ENCODE data around the gene SYT12.
"Not testable (repeated sequence)": the region's sequence is repeated elsewhere in the genome, so short reads cannot be mapped to it uniquely, and the experiment has no call there.

Gene SYT12

GRCh38 chr11:67002297-67002913 lies 20.5 kb upstream of the SYT12 start:
- no peak overlapping the region for H3K9ac ChIP-seq (ENCODE audit: low read length)
- no peak for DNase-seq (ENCODE audit: low read depth)
- H3K9me3 ChIP-seq (ENCODE audit: control insufficient read depth, low read length) = no peaks in the 10 kb centered on the region
- no peak overlapping the region for H3K4me3 ChIP-seq (ENCODE audit: low read length)
- peaks cover 4% of the 10 kb centered on the region for H3K27me3 ChIP-seq (replicated peaks; ENCODE audit: control insufficient read depth, insufficient read depth, low read length)
- H3K4me1 ChIP-seq (ENCODE audit: control insufficient read depth, insufficient read depth, low read length) = peaks cover 15% of the 10 kb centered on the region
- H3K36me3 ChIP-seq (ENCODE audit: control insufficient read depth, insufficient read depth, low read length, severe bottlenecking) = no peaks in the 10 kb centered on the region

- Histone ChIP-seq H3K9ac (ENCODE audit: low read length) (no peak overlapping the region), H3K4me3 (ENCODE audit: low read length) (no peak overlapping the region), H3K27me3 (replicated peaks; ENCODE audit: control insufficient read depth, insufficient read depth, low read length) (peaks cover 4% of the 10 kb centered on the region), H3K9me3 (ENCODE audit: control insufficient read depth, low read length) (no peaks in the 10 kb centered on the region), H3K4me1 (ENCODE audit: control insufficient read depth, insufficient read depth, low read length) (peaks cover 15% of the 10 kb centered on the region), H3K36me3 (ENCODE audit: control insufficient read depth, insufficient read depth, low read length, severe bottlenecking) (no peaks in the 10 kb centered on the region)
- DNase-seq (ENCODE audit: low read depth) = no peak
These were observed 20.0 kb upstream of the SYT12 start for GRCh38 chr11:67002921-67003411.

- DNase-seq (ENCODE audit: low read depth); H3K4me3 ChIP-seq (ENCODE audit: low read length); H3K27me3 ChIP-seq (replicated peaks; ENCODE audit: control insufficient read depth, insufficient read depth, low read length); H3K36me3 ChIP-seq (ENCODE audit: control insufficient read depth, insufficient read depth, low read length, severe bottlenecking); H3K9me3 ChIP-seq (ENCODE audit: control insufficient read depth, low read length); H3K9ac ChIP-seq (ENCODE audit: low read length): not testable (repeated sequence)
- peaks cover 15% of the 10 kb centered on the region for H3K4me1 ChIP-seq (ENCODE audit: control insufficient read depth, insufficient read depth, low read length)
These were observed 17.7 kb upstream of the SYT12 start for GRCh38 chr11:67005200-67005599.

- peak overlapping the region; percentile 63 for H3K9ac ChIP-seq (ENCODE audit: low read length)
- H3K4me1 ChIP-seq (ENCODE audit: control insufficient read depth, insufficient read depth, low read length) = peaks cover 15% of the 10 kb centered on the region
- peak overlapping the region; percentile 56 for H3K4me3 ChIP-seq (ENCODE audit: low read length)
- H3K36me3 ChIP-seq (ENCODE audit: control insufficient read depth, insufficient read depth, low read length, severe bottlenecking) = no peaks in the 10 kb centered on the region
- no peak for DNase-seq (ENCODE audit: low read depth)
- no peaks in the 10 kb centered on the region for H3K27me3 ChIP-seq (replicated peaks; ENCODE audit: control insufficient read depth, insufficient read depth, low read length)
- no peaks in the 10 kb centered on the region for H3K9me3 ChIP-seq (ENCODE audit: control insufficient read depth, low read length)
These were observed 16.7 kb upstream of the SYT12 start for GRCh38 chr11:67006029-67006884.

GRCh38 chr11:67007126-67007525 lies 15.8 kb upstream of the SYT12 start:
- no peaks in the 10 kb centered on the region for H3K27me3 ChIP-seq (replicated peaks; ENCODE audit: control insufficient read depth, insufficient read depth, low read length)
- no peak overlapping the region for H3K4me3 ChIP-seq (ENCODE audit: low read length)
- no peak for DNase-seq (ENCODE audit: low read depth)
- H3K36me3 ChIP-seq (ENCODE audit: control insufficient read depth, insufficient read depth, low read length, severe bottlenecking) = no peaks in the 10 kb centered on the region
- no peaks in the 10 kb centered on the region for H3K9me3 ChIP-seq (ENCODE audit: control insufficient read depth, low read length)
- H3K9ac ChIP-seq (ENCODE audit: low read length) = no peak overlapping the region
- H3K4me1 ChIP-seq (ENCODE audit: control insufficient read depth, insufficient read depth, low read length) = peaks cover 15% of the 10 kb centered on the region

- no peak overlapping the region for H3K9ac ChIP-seq (ENCODE audit: low read length)
- H3K36me3 ChIP-seq (ENCODE audit: control insufficient read depth, insufficient read depth, low read length, severe bottlenecking) = no peaks in the 10 kb centered on the region
- H3K27me3 ChIP-seq (replicated peaks; ENCODE audit: control insufficient read depth, insufficient read depth, low read length) = peaks cover 14% of the 10 kb centered on the region
- no peaks in the 10 kb centered on the region for H3K9me3 ChIP-seq (ENCODE audit: control insufficient read depth, low read length)
- H3K4me1 ChIP-seq (ENCODE audit: control insufficient read depth, insufficient read depth, low read length) = peaks cover 15% of the 10 kb centered on the region
- no peak overlapping the region for H3K4me3 ChIP-seq (ENCODE audit: low read length)
- DNase-seq (ENCODE audit: low read depth) = no peak
These were observed 12.5 kb upstream of the SYT12 start for GRCh38 chr11:67010296-67010905.

- Histone ChIP-seq H3K36me3 (ENCODE audit: control insufficient read depth, insufficient read depth, low read length, severe bottlenecking) (no peaks in the 10 kb centered on the region), H3K9me3 (ENCODE audit: control insufficient read depth, low read length) (no peaks in the 10 kb centered on the region), H3K4me3 (ENCODE audit: low read length) (no peak overlapping the region), H3K9ac (ENCODE audit: low read length) (no peak overlapping the region), H3K4me1 (ENCODE audit: control insufficient read depth, insufficient read depth, low read length) (peaks cover 4% of the 10 kb centered on the region), H3K27me3 (replicated peaks; ENCODE audit: control insufficient read depth, insufficient read depth, low read length) (peaks cover 19% of the 10 kb centered on the region)
- no peak for DNase-seq (ENCODE audit: low read depth)
These were observed 9.4 kb upstream of the SYT12 start for GRCh38 chr11:67013511-67014045.

- Histone ChIP-seq H3K4me1 (ENCODE audit: control insufficient read depth, insufficient read depth, low read length) (peaks cover 4% of the 10 kb centered on the region), H3K4me3 (ENCODE audit: low read length) (no peak overlapping the region), H3K9ac (ENCODE audit: low read length) (no peak overlapping the region), H3K27me3 (replicated peaks; ENCODE audit: control insufficient read depth, insufficient read depth, low read length) (peaks cover 19% of the 10 kb centered on the region), H3K36me3 (ENCODE audit: control insufficient read depth, insufficient read depth, low read length, severe bottlenecking) (no peaks in the 10 kb centered on the region), H3K9me3 (ENCODE audit: control insufficient read depth, low read length) (no peaks in the 10 kb centered on the region)
- DNase-seq (ENCODE audit: low read depth) = no peak
These were observed 8.6 kb upstream of the SYT12 start for GRCh38 chr11:67014343-67014742.

GRCh38 chr11:67015048-67015447 lies 7.9 kb upstream of the SYT12 start:
- no peaks in the 10 kb centered on the region for H3K9me3 ChIP-seq (ENCODE audit: control insufficient read depth, low read length)
- no peaks in the 10 kb centered on the region for H3K36me3 ChIP-seq (ENCODE audit: control insufficient read depth, insufficient read depth, low read length, severe bottlenecking)
- H3K27me3 ChIP-seq (replicated peaks; ENCODE audit: control insufficient read depth, insufficient read depth, low read length) = peaks cover 22% of the 10 kb centered on the region
- no peak for DNase-seq (ENCODE audit: low read depth)
- H3K9ac ChIP-seq (ENCODE audit: low read length) = no peak overlapping the region
- H3K4me3 ChIP-seq (ENCODE audit: low read length) = no peak overlapping the region
- peaks cover 4% of the 10 kb centered on the region for H3K4me1 ChIP-seq (ENCODE audit: control insufficient read depth, insufficient read depth, low read length)

- H3K4me1 ChIP-seq (ENCODE audit: control insufficient read depth, insufficient read depth, low read length) = peaks cover 4% of the 10 kb centered on the region
- DNase-seq (ENCODE audit: low read depth) = no peak
- H3K9ac ChIP-seq (ENCODE audit: low read length) = no peak overlapping the region
- H3K36me3 ChIP-seq (ENCODE audit: control insufficient read depth, insufficient read depth, low read length, severe bottlenecking) = no peaks in the 10 kb centered on the region
- no peaks in the 10 kb centered on the region for H3K9me3 ChIP-seq (ENCODE audit: control insufficient read depth, low read length)
- peaks cover 23% of the 10 kb centered on the region for H3K27me3 ChIP-seq (replicated peaks; ENCODE audit: control insufficient read depth, insufficient read depth, low read length)
- H3K4me3 ChIP-seq (ENCODE audit: low read length) = no peak overlapping the region
These were observed 6.4 kb upstream of the SYT12 start for GRCh38 chr11:67016550-67016949.

GRCh38 chr11:67020949-67021348 lies 2.0 kb upstream of the SYT12 start:
- H3K4me3 ChIP-seq (ENCODE audit: low read length) = no peak overlapping the region
- no peaks in the 10 kb centered on the region for H3K9me3 ChIP-seq (ENCODE audit: control insufficient read depth, low read length)
- H3K4me1 ChIP-seq (ENCODE audit: control insufficient read depth, insufficient read depth, low read length) = peaks cover 10% of the 10 kb centered on the region
- DNase-seq (ENCODE audit: low read depth) = no peak
- peaks cover 5% of the 10 kb centered on the region for H3K27me3 ChIP-seq (replicated peaks; ENCODE audit: control insufficient read depth, insufficient read depth, low read length)
- H3K9ac ChIP-seq (ENCODE audit: low read length) = no peak overlapping the region
- H3K36me3 ChIP-seq (ENCODE audit: control insufficient read depth, insufficient read depth, low read length, severe bottlenecking) = no peaks in the 10 kb centered on the region

All from adipocyte (in vitro differentiated cells).